ENCODE measurements around the gene PLEKHA6.
"Not testable (repeated sequence)": the region's sequence is repeated elsewhere in the genome, so short reads cannot be mapped to it uniquely, and the experiment has no call there.

The PLEKHA6 gene

GRCh38 chr1:204242920-204243319 lies 116.8 kb downstream of the PLEKHA6 start:
- no peak for DNase-seq (ENCODE audit: low read depth, low spot score)

GRCh38 chr1:204241914-204242313 lies 117.8 kb downstream of the PLEKHA6 start:
- DNase-seq (ENCODE audit: low read depth, low spot score), result no peak

GRCh38 chr1:204241050-204241449 lies 118.7 kb downstream of the PLEKHA6 start:
- no peak for DNase-seq (ENCODE audit: low read depth, low spot score)

DNA sequence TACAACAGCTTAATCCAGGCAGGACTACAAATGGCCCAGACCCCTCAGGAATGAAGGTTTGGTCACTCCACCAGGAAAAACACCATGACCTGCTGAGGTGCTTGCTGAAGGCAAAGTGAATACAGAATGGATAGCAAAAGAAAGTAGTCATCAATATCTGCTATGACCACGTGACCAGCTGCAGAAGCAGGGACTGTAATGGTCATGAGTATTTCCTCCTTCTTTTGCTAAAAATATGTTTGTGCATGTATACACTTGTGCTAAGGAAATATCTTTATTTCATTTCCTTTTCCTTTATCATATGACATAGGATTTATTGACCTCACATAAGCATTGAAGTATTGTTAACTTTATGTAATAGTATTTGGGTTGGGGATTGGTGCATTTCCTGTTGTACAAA lies 119.5 kb downstream of the PLEKHA6 start:
- DNase-seq (ENCODE audit: low read depth, low spot score), result no peak

- not testable (repeated sequence) for DNase-seq (ENCODE audit: low read depth, low spot score)
These were observed 120.3 kb downstream of the PLEKHA6 start for GRCh38 chr1:204239401-204239800.

GRCh38 chr1:204238520-204238919 lies 121.2 kb downstream of the PLEKHA6 start:
- not testable (repeated sequence) for DNase-seq (ENCODE audit: low read depth, low spot score)

GRCh38 chr1:204237515-204237914 lies 122.2 kb downstream of the PLEKHA6 start:
- not testable (repeated sequence) for DNase-seq (ENCODE audit: low read depth, low spot score)

DNA sequence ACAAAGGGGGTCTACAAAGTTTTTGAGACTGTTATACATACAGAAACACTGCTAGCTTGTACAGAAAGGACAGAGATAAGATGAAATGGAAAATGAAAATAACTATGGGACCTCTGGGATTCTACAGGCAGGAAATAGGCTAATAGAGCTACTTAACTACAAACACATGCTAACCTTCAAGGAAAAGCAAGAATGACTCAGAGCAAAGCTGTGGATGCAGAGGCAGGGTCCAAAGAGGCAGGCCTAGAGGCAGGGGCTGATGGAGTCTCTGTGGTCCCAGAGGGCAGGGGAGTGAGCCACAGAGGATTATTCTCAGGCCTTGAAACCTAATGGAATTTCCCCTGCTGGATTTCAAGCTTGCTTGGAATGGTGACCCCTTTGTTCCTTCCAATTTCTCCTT lies 127.2 kb downstream of the PLEKHA6 start:
- DNase-seq (ENCODE audit: low read depth, low spot score), result no peak

DNA sequence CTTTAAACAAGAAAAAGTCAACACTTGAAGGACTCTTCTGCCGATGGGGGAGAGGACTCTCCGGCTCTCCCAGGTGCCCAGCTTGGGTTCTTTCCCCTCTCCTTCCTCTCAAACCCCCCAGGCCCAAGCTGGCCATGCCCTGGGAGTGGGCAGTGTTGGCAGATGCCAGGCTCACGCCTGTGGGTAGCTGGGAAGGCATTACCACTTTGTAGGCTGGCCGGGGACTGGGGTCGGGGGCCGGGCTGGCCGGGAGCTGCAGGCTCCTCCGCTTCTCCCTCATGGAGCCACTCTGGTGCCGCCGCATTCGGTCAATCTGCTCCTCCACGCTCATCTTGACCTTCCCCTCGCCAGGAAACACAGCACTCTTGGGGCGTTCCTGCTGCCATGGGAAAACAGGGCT lies 129.5 kb downstream of the PLEKHA6 start:
- no peak for DNase-seq (ENCODE audit: low read depth, low spot score)

DNA sequence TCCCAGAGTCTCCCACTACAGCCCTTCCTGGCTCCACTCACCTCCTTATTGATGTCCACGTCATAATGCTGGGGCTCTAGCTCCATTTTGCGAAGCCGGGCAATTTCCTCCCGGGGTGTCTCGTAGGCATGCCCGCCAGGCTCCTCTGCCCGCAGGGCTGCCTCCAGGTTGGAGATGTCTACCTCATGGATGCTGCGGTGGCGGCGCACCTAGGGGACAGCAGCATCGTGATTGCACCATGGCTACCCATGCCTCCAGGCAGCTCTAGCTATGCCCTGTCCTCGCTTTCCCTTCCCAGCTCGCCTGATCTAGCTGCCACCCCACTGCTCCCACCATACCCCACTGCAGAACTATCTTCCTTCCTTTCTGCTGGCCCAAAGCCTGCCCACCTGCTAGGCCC lies 130.8 kb downstream of the PLEKHA6 start:
- no peak for DNase-seq (ENCODE audit: low read depth, low spot score)

- DNase-seq (ENCODE audit: low read depth, low spot score), result no peak
These were observed 131.5 kb downstream of the PLEKHA6 start for GRCh38 chr1:204227996-204228785.

DNA sequence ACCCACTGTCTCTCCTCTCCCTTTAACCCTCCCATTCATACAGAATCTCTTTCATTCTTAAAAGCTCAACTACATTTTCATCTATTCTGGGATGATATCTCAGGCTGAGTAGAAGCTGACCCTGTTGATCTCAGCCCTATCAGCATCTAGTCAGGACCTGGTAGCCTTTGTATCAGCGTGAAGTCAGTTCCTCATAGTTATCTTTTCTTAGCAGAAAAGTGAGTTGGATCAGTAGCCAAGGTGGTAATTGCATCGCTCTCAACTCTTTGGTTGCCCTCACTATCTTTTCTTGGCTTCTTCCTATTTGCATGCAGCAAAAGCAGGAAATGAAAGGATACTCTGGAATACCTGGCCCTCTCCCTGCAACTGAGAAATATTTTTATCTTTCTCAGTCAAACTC lies 132.4 kb downstream of the PLEKHA6 start:
- no peak for DNase-seq (ENCODE audit: low read depth, low spot score)

- DNase-seq (ENCODE audit: low read depth, low spot score), result no peak
These were observed 133.6 kb downstream of the PLEKHA6 start for GRCh38 chr1:204225841-204226735.

- DNase-seq (ENCODE audit: low read depth, low spot score), result no peak
These were observed 135.1 kb downstream of the PLEKHA6 start for GRCh38 chr1:204224655-204225054.

- no peak for DNase-seq (ENCODE audit: low read depth, low spot score)
These were observed 136.4 kb downstream of the PLEKHA6 start for GRCh38 chr1:204223129-204223860.

- no peak for DNase-seq (ENCODE audit: low read depth, low spot score)
These were observed 137.0 kb downstream of the PLEKHA6 start for GRCh38 chr1:204222764-204223055.

DNA sequence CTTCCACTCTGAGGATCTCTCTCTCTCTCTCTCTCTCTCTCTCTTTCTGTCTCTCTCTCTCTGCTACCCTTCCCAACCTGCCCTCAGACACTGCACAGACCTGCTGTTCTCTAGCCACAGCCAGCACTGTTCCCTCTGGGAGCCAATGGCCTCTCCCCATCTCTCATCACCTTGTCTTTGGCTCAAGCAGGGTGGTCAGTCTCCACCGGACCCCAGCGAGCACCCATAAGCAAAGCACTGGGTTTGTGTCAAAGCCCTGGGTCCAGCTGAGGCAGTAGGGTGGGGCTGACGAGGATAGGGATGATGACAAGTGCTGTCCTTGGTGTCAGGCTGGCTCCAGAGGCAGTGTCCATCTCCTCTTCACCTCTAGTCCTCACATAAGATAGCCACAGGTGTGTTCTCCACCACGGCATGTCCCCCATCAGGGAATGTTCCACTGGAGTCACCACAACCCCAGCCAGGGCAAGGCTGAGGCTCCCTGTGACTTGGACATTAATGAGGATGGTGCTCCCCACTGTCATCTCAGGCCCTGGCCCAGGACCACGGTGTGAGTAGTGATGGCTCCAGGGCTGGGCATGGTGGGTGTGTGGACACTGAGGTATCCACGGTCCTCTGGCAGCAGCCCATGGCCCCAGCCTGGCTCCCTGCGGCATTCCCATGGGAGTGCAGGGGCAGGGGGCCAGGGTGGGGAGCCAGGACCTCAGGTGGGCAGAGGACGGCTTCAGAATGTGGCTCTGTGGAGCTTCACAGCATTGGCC lies 137.5 kb downstream of the PLEKHA6 start:
- no peak for DNase-seq (ENCODE audit: low read depth, low spot score)

GRCh38 chr1:204221271-204221670 lies 138.5 kb downstream of the PLEKHA6 start:
- DNase-seq (ENCODE audit: low read depth, low spot score), result no peak

GRCh38 chr1:204219971-204220616 lies 139.6 kb downstream of the PLEKHA6 start:
- DNase-seq (ENCODE audit: low read depth, low spot score), result no peak

DNA sequence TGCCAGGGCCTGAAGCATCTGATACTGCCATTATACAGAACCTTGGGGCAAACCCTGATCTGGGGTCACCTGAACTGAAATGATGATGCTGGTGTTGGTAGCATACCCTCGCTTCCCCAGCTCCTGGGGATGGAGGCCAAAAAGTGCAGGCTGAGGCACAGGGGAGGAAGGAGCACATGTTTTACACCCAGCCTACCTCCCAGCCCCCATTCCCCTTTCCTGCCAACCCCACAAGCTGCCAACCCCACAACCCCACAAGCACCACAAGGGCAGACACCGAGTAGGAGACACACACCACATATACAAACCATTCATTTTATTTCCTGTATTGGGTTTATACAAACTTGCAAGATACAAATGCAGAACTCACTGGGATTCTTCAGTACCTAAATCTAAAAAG lies 141.2 kb downstream of the PLEKHA6 start:
- no peak for DNase-seq (ENCODE audit: low read depth, low spot score)

DNA sequence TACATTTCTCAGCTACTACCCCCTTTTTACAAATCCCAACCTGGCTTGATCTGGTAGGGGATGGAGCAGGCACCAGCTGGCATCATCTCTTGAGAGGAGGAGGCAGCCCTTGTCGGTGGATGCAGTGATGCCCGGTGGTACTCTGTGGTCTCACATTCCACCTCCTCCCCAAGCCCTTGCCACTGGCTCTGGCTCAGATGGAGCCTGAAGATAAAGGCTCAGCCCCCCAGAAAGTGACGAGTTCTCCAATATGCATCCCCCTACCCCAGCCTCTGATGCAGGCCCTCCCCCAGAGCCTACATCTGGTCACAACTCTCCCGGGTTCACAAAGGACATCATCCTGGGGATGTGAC lies 142.1 kb downstream of the PLEKHA6 start:
- DNase-seq (ENCODE audit: low read depth, low spot score), result no peak

Data from activated naive CD8-positive, alpha-beta T cell treated with anti-CD3 and anti-CD28 coated beads, Interleukin-2, amount 50 U/mL, for 16 hours (primary cell).